Stimulated activated CD8-positive, alpha-beta memory T cell treated with anti-CD3 and anti-CD28 coated beads, Interleukin-15, amount 100 ng/mL, for 48 hours (primary cell): ENCODE measurements around the gene SMIM44.
A peak's percentile ranks its signal among the peaks of the same experiment; 100 is the strongest.

Experiments used
- DNase-seq, 2 donors: peaks; one replicate each; pipeline ENCODE4 v3.0.0-alpha.2; 2020; ENCODE audit warnings: low read depth in 2 of 2

Gene SMIM44

DNA sequence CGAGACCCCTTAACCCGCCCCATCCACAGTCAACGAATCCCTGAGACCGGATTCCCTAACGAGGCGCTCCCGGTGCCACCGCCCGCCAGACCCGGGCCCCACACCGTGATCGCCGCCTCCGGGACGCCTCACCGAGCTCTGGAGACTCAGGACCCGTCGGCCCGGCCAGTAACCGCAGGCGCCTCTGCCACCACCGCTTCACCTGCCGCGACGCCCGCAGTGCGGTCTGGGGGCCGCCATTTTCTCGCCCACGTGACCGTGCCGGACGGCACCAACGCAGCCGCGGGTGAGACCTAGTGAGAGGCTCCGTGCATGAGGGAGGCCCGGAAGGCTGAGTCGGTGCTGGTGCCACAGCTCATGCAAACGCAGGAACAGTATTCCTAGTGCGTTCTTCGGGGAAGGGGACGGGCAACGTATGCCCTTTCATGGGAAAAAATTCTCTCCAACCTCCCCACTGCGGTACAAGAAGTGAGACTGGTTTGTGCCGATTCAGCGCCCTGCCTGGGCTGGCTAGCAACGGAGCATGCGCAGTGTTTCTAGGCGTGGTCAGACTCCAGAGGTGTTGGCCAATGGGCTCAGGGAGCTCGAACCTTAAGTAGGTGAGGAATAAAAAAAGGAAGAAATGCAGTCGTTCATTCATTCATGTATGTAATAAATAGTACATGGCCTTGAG, 17.3 kb upstream of the SMIM44 start, which contains the start of gene DOHH:
Gene DOHH (minus strand): TSS at position 246 of the 673 bp plus-strand sequence. CDS start 3,860 bp downstream, outside the sequence.
- DNase-seq, result peak; percentile 92 to 93

DNA sequence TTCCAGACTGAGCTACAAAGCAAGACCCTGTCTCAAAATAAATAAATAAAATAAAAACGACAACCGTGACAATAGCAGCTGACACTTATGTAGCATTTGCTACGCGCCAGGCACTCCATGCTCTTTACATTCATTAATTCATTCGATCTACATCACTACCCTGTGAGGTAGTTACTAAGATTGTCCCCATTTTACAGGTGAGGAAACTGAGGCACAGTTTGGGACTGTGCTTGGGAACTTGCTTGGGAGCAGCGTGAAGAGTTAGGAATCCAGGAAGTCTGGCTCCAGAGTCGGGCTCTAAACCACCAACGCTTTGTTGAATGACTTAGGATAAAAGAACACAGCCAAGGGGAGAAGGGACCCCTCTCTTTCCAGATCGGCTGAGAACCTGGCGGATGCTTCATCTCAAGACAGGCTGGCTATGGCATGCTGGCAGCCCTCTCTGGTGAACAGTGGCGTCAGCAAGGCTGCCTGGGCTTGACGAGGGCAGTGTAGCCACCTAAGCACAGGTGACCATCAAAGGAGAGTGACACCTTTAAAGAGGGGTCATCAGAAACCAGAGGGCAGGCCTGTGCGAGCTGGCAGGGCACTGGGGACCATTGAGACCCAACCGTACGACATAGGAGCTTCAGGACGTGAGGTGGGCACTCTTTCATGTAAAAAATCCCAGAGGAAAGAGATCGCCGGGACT, 16.6 kb upstream of the SMIM44 start:
- DNase-seq, result no peak

DNA sequence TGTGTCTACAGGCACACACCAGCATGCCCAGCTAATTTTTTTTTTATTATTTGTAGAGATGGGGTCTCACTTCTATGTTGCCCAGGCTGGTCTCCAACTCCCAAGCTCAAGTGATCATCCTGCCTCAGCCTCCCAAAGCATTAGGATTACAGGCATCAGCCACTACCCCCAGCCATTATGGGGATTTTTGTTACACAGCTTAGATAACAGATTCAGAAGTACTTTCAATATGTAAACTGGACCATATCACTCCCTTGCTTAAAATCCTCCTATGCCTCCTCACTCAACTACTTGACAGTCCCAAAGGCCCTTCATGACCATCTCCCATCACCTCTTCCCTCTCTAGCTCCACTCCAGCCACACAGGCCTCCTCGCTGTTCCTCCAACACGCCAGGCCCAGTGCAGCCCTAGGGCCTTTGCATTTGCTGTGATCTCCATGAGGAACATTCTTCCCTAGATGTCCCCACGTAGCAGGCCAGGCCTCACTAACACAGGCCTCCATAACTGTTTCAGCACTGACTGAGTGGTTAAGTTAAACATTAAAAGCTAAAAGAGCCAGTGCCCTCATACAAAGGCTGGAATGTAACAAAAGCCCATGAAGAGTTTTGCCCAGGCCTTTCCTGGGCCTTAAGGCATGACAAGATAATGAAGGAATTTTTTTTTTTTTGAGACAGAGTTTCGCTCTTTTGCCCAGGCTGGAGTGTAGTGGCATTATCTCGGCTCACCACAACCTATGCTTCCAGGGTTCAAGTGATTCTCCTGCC, 14.7 kb upstream of the SMIM44 start:
- DNase-seq, result no peak

DNA sequence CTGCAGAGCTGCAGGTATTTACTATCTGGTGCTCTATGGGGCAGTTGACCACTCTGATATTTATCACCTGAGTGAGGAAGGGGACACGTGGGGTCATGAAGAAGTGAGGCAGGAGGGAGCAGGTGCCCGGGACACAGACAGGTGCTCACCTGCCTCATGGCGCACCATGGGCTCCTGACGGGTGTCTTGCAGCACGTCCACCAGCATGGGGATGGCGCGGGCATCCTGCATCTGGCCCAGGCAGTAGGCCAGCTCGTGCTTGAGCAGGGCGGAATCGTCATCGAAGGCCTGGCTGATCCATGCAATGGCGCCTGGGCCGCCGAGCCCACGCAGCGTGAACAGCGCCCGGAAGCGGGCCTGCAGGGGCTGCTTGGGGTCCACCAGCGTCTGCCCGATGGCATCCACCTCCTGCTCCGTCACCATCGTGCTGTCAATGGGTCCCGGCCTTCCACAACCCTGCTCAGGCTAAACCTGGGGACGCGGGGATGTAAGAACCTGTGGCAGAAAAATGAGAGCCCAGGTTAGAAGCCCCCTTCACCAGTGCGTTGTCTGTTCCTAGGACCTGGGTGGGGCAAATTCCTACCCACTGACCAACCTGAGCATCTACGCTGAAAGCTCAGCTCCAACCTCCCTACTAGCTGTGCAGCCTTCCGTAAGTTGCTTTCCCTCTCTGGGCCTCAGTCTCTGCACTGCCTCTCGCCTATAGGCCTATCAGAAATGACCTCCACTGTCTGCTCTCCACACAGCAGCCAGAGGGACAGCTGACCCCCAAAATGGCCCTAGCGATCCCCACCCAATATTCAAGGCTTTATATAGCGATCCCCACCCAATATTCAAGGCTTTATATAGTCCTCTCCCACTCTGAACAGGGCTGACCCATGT, 13.4 kb upstream of the SMIM44 start:
- no peak for DNase-seq

DNA sequence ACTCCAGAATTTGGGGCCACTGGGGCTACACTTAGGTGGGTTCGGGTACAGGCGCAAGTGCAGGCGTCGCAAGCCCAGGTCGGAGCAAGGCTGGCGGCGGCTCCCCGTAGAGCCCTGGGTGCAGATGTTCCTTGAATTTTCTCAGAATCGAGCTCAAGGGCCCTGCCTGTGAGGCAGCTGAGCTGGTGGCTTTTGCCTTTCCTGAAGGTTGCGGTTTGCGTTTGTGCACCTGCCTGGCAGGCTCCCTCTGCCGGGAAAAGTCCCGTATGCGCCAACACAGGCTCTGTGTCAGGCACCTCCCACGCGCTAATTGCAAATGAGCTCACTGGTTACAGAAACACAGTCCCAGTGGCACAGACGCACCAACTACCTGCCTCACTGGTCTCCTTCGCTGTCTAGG, 11.3 kb upstream of the SMIM44 start:
- DNase-seq, result peak in 1 of 2 donors; percentile 34

DNA sequence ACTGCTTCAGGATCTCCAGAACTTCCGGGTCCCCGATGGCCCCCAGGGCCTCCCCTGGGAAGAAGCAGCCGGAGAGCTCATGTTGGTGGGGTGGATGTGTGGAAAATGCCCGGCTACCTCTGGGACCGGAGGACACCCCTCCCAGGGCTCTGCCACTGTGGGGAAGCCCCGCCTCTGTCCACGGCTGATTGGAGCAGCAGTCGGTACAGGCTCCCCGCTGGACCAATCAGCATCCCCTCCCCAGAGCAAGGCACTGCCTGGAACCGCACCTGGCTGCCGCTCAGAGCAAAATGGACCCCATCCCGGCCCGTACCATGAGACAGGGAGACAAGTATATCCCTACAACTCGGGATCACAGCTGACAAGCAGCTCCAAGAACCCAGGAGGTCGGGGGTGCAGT, 10.8 kb upstream of the SMIM44 start:
- DNase-seq, result no peak

DNA sequence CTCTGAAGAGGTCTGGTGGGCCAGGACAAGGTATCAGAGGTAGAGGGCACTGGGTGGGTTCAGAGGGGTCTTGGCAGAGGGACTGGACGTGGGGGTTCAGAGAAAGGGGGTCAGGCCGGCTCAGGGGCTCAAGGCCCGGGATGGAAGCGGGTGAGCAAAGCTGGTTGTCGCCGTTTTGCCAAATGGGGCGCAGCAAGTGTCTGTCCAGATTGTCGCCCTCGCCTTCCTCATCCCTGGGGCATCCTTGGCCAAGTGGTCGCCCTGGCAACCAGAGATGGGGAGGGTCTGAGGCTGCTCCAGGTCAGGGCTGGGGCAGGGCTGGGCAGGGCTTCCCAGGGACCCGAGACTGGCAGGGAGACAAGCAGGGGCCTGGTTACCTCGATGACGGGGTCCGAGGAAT, 10.4 kb upstream of the SMIM44 start:
- no peak for DNase-seq

DNA sequence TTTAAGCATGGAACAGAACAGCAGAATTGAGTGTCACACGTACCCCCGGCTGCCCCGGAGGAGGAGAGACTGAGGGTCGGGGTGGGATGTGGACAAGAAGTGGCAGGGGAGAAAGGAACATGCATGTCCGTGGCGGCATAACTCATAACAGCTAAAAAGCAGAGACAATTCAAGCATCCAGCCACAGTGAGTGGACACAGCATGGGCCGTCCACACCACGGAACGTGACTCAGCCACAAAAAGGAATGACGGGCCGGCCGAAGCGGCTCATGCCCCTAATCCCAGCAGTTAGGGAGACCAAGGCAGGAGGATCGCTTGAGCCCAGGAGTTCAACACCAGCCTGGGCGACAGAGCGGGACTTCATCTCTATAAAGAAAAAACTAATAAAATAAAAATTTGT, 9.7 kb upstream of the SMIM44 start:
- DNase-seq, result no peak

DNA sequence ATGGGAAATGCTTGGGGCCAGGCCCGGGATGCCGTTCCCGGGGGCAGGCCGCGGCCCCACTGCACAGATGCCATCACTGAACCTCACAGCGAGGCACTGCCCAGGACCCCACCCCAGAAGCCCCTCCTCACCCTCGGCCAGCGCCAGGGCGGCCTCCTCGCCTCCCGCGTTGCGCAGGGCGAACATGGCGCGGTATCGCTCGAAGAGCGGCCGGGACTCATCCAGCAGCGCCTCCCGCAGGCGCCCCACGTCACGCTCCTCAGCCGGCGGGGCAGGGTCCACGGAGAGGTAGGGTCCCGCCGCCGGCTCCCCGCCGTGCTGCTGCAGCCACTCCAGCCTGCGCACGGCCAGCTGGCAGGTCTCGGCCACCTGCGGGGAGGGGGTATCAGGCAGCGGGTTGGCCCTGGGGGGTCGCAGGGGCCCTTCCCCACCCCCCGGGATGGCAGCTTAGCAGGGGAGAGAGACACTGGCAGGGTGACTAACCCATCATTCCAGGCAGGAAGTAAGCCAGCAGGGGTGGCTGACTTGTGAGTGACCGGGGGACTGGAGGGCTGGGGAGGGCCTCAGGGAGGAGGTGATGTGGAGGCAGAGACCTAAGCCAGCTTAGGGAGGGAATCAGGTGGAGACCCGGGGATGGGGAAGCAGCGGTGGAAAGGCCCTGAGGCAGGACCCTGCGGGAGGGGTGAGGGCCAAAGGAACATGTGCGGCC, 9.0 kb upstream of the SMIM44 start:
- no peak for DNase-seq

DNA sequence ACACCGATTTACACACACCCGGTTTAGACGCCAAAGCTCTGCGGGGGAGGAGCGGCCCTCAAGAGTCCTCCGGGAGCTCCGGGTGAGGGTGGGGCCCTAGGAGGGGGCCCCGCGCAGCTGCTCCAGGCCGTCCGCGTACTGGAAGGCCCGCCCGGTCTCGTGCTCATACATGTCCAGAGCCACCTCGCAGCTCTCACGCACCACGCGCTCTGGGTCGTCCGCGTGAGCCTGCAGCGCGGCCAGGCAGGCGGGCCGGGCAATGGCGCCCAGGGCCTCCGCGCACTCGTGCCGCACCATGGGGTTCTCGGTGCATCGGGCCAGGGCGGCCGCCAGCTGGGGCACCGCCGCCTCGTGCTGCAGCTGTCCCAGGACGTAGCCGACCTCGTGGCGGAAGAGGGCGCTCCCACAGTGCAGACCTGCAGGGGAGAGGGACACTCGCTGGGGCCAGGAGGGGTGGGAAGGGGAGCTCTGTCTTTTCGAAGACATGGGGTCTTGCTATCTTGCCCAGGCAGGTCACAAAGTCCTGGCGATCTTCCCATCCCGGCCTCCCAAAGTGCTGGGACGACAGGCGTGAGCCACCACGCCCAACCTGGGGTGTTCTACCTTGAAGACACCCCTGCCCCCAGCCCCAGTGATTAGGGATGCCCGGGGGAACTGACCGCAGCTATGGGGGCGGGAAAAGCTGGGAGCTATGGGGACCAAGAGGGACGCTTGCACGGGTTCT, 8.3 kb upstream of the SMIM44 start:
- no peak for DNase-seq

DNA sequence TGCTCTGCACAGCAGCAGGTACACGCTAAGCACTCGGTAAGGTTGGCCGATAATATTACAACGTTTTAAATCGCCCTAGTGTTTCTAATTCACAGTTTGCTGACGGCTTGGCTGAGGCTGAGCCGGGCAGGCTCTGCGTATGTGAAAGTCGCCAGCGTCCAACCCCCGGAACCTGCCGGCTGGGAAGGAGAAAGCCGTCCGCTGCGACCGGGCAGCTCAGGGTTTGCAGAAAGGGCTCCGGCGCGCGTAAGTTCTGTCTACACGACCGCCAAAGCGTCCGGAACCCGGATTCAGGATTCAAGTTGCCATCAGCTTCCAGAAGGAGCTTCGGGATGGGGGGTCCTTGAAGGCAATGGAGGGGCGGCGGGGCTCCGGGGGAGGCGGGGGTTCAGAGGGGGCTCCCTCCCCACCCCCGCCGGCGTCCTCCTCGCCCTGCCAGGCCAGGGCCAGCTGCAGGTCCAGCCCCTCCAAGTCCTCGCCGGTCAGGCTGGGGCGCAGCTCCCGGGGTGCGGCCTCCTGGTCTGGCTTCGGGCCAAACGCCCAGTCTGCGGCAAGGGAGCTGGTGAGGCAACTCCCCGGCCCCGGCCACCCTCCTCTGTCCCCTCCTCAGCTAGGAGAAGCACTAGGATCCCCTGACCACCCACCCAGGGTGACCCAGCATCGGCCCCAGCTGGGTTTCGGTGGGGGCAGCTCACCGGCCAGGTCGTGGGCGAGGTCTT, 575 bp downstream of the SMIM44 start:
- DNase-seq, result no peak

DNA sequence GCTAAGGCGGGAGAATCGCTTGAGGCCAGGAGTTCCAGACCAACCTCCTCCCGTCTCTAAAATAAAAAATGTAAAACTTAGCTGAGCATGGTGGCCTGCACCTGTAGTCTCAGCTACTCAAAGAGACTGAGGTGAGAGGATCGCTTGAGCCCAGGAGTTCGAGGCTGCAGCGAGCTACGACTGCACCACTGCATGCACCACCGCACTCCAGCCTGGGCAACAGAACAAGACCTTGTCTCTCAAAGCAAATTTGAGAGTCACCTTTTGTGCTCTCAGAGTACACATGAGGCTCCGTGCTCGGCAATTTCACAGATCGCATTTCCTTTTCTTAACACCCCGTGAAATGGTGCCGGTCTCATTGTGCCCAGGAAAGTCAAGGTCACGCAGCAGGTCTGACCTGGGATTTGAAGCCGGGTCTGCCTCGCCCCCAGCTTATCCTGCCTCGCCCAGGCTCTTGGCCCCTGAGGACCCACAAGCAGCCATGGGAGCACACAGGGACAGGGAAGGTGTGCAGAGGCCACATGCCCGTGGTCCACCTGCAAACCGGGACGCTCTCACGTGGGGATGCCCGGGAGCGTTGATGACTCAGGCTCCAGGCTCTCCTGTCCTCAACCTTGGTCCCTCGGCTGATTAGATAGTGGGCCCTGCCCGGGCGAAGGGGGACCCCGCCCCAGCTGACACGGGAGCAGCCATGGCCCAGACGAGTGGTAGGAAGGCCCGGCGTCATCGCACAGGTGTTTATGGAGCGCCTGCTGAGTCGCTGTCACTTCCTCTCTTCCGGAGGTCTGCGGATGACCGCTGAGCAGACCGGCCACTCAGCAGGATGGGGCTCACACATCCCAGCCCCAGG, 1.8 kb downstream of the SMIM44 start:
- DNase-seq, result no peak

DNA sequence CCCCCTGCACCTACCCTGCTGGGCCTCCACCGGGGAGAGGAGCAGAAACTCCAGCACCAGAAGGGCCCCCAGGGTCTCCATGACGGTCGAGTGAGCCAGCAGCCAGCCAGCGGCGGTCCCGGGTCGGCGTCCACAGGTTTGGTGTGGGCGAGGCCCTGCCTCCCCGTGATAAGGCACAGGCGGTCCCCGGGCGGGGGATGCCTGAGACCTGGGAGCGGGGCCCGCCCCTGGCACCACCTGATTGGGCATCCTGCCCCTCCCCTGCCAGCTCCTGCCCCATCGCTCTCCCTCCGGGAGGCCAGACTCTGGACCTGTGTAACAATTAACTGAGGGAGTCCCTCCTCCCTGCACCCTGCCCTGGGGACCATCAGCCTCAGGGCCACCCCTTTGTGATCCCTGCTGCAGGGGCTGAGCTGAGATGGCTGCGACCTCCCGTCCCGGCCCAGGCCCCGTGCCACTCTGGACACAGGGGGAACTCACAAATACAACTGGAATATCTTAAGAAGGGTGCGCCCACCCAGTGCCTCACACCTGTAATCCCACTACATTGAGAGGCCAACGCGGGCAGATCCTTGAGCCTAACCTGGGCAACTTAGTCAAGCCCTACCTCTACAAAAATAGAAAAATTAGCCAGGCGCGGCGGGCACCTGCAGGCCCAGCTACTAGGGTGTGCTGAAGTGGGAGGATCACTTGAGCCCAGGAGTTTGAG, 2.7 kb downstream of the SMIM44 start, which contains the start of gene SMIM24:
Gene SMIM24 (minus strand): TSS at position 143 of the 709 bp plus-strand sequence. CDS start 62 bp downstream, at position 81.
- DNase-seq, result no peak

DNA sequence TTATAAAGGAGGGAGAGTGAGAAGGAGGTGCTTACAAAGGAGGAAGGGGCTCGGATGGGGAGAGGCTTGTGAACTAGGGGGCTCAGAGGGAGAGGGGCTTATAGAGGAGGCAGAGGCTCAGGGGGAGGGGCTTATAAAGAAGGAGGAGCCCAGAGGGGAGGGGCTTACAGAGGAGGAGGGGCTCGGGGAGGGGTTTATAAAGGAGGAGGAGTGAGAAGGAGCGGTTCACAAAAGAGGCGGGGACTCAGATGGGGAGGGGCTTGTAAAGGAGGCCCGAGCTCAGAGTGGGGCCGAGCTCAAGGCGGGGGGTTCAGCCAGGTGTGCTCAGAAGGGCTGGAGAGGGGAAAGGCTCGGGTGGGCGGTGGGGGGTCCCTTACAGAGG, 3.4 kb downstream of the SMIM44 start:
- DNase-seq, result no peak

DNA sequence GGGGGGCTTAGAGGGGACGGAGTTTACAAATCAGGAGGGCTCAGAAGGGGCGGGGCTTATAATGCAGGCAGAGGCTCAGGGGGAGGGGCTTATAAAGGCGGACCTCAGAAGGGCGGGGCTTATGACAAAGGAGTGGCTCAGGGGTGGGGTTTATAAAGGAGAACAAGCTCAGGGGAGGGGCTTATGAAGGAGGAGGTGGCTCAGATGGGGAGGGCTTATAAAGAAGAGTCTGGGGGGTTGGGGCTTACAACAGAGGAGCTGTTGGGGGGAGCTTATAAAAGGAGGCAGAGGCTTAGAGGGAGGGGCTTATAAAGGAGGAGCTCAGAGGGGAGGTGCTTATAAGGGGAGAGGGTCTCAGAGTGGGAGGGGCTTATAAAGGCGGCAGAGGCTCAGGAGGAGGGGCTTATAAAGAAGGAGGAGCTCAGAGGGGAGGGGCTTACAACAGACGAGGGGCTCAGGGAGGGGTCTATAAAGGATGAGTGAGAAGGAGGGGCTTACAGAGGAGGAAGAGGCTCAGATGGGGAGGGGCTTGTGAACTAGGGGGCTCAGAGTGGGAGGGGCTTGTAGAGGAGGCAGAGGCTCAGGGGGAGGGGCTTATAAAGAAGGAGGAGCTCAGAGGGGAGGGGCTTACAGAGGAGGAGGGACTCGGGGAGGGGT, 3.9 kb downstream of the SMIM44 start:
- DNase-seq, result peak; percentile 16 to 28

DNA sequence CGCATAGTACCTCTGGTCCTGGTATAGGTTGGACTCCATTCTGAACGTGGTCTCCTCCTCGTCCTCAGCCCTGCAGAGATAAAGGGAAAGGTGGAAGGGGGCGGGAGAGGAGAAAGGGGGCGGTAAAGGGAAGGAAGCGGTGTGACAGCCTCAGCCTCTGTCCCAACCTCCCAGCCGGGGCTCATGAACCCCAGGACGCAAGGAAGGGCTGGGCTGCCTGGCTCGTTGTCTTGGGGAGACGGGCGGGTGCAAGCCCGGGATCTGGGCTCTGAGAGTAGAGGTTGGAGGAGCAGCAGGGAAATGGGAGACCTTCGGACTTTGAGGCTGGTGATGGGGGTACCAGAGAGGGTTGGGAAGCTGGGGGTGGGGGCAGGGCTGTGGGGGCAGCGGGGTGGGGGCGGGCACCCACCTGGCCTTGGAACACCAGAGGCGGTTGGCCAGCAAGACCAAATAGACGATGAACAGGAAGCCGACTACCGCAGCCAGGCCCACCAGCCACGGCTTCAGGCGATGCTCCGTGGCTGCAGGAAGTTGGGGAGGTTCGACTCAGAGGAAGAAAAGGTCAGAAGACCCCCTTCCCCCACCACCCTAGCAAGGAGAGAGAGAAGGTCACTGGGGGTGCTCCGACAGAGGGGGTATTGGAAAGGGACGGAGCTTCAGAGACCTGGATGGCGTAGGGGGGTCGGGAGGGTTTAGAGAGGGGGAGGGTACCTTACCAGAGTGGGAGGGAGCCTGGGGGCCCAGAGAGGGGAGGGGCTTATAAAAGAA, 4.6 kb downstream of the SMIM44 start:
- DNase-seq, result no peak

DNA sequence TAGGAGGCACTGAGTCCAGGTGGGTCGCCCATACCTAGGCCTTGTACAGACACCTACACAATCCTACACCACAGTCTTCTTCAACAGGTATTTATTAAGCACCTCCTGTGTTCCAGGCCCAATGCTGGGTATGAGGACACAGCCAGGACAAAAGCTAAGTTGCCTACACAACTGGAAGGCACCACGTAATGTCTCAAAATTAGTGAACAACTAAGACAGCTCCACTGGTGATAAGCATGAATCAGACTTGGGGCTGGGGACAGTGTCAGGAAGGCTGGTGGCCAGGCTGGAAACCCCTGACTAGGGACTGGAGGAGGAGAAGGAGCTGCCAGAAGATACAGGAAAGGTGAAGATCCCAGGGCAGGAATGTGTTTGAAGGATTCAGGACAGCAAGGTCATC, 5.3 kb downstream of the SMIM44 start:
- DNase-seq, result no peak
